WERI-Rb-1 (cell line): ENCODE results near the gene RBM26.

Source experiments
- DNase-seq: peaks from one replicate; pipeline ENCODE4 v3.0.0-alpha.2; 2020
- H3K27ac ChIP-seq: fragments of 250-450 bp; sonication (Bioruptor Pico); 2 replicates; pipeline ENCODE4 v1.5.1; 2020; ENCODE audit warnings: mild to moderate bottlenecking, moderate library complexity
- H3K27me3 ChIP-seq: fragments of 250-450 bp; sonication (Bioruptor Pico); 2 replicates; pipeline ENCODE4 v1.5.1; 2021; ENCODE audit warnings: mild to moderate bottlenecking, low read depth, moderate library complexity; ENCODE audit not compliant: insufficient read depth, severe bottlenecking
- H3K36me3 ChIP-seq: fragments of 250-450 bp; sonication (Bioruptor Pico); 2 replicates; pipeline ENCODE4 v1.5.1; 2020; ENCODE audit warnings: mild to moderate bottlenecking, moderate library complexity
- H3K4me3 ChIP-seq: 2 replicates; pipeline ENCODE4 v1.5.1; 2011; ENCODE audit warnings: low read depth, mild to moderate bottlenecking, control low read depth, low read length
- H3K9me3 ChIP-seq: fragments of 250-450 bp; sonication (Bioruptor Pico); 2 replicates; pipeline ENCODE4 v1.5.1; 2021; ENCODE audit warnings: mild to moderate bottlenecking, moderate library complexity; ENCODE audit not compliant: severe bottlenecking
- TF ChIP-seq, protein P1 (sequence below): IDR thresholded peaks from 2 replicates; pipeline ENCODE4 v1.5.1; 2011; ENCODE audit warnings: low read depth, mild to moderate bottlenecking, control low read depth, inconsistent platforms, low read length

RBM26 gene

DNA sequence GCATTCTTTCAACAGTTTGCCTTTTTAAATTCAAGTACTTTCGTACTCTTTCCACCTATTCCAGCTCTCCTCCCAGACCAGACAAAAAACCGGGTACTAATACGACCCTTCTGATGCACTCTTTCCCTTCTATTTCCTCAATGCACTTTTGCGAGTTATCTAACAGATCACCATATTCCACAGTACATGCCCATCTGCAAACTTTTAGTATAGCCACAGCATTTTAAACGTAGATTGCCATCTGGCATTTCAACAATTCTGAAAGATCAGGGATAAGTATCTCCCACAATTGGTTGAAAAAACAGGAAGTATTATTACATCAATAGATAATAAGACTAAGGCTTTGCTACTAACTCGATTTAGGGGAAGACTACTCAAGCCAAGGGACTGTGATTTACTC, 31.5 kb downstream of the RBM26 start:
- H3K36me3 ChIP-seq, result peaks cover 12% of the 10 kb centered on the region
- H3K4me3 ChIP-seq, result no peak overlapping the region
- H3K27ac ChIP-seq, result no peak overlapping the region
- no peak for DNase-seq
- no peaks in the 10 kb centered on the region for H3K9me3 ChIP-seq
- H3K27me3 ChIP-seq, result no peaks in the 10 kb centered on the region
- TF ChIP-seq, protein P1, sequence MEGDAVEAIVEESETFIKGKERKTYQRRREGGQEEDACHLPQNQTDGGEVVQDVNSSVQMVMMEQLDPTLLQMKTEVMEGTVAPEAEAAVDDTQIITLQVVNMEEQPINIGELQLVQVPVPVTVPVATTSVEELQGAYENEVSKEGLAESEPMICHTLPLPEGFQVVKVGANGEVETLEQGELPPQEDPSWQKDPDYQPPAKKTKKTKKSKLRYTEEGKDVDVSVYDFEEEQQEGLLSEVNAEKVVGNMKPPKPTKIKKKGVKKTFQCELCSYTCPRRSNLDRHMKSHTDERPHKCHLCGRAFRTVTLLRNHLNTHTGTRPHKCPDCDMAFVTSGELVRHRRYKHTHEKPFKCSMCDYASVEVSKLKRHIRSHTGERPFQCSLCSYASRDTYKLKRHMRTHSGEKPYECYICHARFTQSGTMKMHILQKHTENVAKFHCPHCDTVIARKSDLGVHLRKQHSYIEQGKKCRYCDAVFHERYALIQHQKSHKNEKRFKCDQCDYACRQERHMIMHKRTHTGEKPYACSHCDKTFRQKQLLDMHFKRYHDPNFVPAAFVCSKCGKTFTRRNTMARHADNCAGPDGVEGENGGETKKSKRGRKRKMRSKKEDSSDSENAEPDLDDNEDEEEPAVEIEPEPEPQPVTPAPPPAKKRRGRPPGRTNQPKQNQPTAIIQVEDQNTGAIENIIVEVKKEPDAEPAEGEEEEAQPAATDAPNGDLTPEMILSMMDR, result no peak

DNA sequence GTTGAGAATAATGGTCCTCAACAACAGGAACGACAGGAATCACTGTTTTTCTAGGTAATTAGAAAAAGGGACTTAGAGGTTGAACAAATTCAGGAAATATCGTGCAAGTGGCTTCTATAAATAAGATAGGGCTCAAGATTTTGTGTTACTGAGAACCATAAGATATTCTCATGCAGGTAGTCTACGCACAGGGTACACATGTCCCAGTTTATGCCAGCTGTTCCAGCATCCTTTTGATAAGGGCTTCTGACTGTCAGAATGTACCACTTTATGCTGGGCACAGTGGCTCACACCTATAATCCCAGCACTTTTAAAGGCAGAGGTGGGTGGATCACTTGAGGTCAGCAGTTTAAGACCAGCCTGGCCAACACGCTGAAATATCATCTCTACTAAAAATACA, 32.1 kb downstream of the RBM26 start:
- Histone ChIP-seq H3K36me3 (peaks cover 14% of the 10 kb centered on the region), H3K9me3 (no peaks in the 10 kb centered on the region), H3K4me3 (no peak overlapping the region), H3K27me3 (no peaks in the 10 kb centered on the region), H3K27ac (no peak overlapping the region)
- DNase-seq, result no peak
- TF ChIP-seq, protein P1, result no peak

DNA sequence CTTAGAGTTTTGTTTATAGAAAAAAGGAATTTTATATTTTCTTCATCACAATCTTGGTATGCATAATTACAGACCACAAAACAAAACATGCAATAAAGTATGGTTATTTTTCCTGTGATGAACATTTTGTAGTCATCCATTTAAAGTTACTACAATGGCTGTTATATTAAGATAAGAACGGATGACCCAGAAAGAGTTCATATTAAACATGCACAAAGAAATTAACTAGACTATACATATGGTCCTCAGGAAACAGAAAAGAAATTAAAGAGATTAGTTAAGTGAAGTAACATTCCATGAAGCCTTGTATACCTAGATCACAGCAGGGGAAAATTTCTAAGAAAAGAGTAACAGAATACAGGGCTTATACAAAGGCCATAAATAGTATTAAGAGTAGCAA, 36.8 kb downstream of the RBM26 start:
- no peaks in the 10 kb centered on the region for H3K27me3 ChIP-seq
- TF ChIP-seq, protein P1, result no peak
- no peak for DNase-seq
- H3K27ac ChIP-seq, result no peak overlapping the region
- peaks cover 29% of the 10 kb centered on the region for H3K36me3 ChIP-seq
- H3K4me3 ChIP-seq, result no peak overlapping the region
- H3K9me3 ChIP-seq, result no peaks in the 10 kb centered on the region

DNA sequence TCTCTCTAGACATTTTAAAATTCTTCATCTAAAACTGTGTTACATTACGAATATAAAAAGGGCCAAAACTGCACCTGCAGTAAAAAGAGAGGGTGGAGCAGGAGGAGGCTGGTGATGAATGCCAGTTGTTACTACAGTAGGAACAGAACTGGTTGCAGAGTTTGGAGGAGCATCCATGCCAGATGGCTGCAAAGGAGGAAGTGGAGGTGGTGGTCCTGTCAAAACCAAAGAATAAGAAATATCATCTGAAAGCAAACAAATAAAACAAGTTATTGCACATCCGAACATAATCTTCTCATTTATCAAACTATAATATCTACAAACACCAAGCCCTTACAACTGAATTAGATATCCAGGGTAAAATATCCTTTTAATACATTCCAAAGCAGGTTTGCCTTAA, 40.1 kb downstream of the RBM26 start:
- Histone ChIP-seq H3K36me3 (peaks cover 29% of the 10 kb centered on the region), H3K9me3 (no peaks in the 10 kb centered on the region)

DNA sequence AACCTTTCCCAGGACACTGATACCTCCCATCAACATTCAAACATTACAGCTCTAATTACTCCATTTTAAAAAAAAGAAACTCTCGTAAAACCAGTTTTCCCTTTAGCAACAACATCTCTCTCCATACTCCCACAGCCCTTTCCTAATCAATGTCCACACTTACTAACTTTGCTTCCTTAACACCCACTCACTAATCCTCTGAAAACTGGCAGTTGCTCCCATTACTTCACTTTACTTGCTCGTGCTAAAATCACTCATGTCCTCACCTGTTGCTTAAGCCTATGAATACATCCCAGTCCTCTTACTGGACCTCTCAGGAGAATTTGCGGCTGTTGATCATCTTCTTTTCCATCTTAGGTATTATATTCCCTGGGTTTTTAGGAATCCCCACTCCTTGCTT, 44.8 kb downstream of the RBM26 start:
- Histone ChIP-seq H3K9me3 (no peaks in the 10 kb centered on the region), H3K27ac (no peak overlapping the region), H3K4me3 (no peak overlapping the region), H3K36me3 (peaks cover 8% of the 10 kb centered on the region), H3K27me3 (no peaks in the 10 kb centered on the region)
- no peak for DNase-seq
- TF ChIP-seq, protein P1, result no peak

More for the DNA sequence above, 40.1 kb downstream of the RBM26 start:
- TF ChIP-seq, protein P1, result no peak
- H3K27ac ChIP-seq, result no peak overlapping the region
- H3K27me3 ChIP-seq, result no peaks in the 10 kb centered on the region
- DNase-seq, result no peak
- H3K4me3 ChIP-seq, result no peak overlapping the region

DNA sequence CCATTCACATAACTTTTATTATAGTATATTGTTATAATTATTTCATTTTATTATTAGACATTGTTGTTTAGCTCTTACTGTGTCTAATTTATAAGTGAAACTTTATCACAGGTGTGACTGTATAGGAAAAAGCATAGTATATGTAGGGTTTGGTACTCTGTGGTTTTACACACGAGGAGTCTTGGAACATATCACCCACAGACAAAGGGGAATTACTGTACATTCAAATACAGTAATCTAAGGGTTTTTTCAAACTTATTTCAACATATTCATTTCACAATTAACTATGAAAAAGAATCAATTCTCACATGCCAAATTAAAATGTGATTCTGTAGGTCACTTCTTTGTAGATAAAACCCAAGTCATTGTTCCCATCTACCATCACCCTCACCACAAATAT, 46.0 kb downstream of the RBM26 start:
- Histone ChIP-seq H3K4me3 (no peak overlapping the region), H3K27me3 (no peaks in the 10 kb centered on the region), H3K9me3 (no peaks in the 10 kb centered on the region), H3K27ac (no peak overlapping the region), H3K36me3 (peaks cover 7% of the 10 kb centered on the region)
- DNase-seq, result no peak
- TF ChIP-seq, protein P1, result no peak
